Glomerular endothelial cell (primary cell): Measurements from ENCODE around the gene IFNAR1. TPM values are rescaled to one million over a fixed set of nuclear protein-coding genes. Genes with fewer than 3 reads are reported as not detected.
"Not testable (repeated sequence)": the region's sequence is repeated elsewhere in the genome, so short reads cannot be mapped to it uniquely, and the experiment has no call there.

Experiments
- DNase-seq: peaks from one replicate; pipeline ENCODE4 v3.0.0-alpha.2; 2011; ENCODE audit warnings: low read depth, low spot score; ENCODE audit errors: extremely low read depth
- total RNA-seq: library from RNA; depleted of rRNA; stranded (reverse); fragments of >200 nt; gene quantifications from 2 replicates; pipeline ENCODE4 v1.2.3, GENCODE V29; 2015

Gene IFNAR1
- total RNA-seq, 1 donor from 2014 or later, result 39.6 TPM

GRCh38 chr21:33374450-33375096 is 49.8 kb downstream of the IFNAR1 start:
- DNase-seq, result no peak

DNA sequence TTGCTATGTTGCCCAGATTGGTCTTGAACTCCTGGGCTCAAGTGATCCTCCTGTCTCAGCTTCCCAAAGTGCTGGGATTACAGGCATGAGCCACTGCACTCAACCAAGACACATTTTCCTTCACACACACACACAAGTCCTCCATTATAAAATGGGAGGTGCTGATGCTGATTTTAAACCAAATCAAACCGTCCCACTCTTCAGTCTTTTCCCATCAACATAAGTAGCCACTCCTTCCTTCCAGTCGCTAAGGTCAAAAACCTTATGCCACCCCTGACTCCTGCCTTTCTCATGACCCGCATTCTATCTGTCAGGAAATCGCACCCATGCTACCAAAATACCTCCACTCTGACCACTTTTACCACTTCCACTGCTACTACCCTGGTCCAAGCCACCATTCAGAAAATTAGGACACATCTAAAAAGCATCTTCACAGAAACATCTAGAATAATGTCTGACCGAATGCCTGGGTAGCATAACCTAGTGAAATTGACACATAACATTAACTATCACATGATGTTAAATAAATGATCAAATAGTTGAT is 50.4 kb downstream of the IFNAR1 start:
- no peak for DNase-seq

DNA sequence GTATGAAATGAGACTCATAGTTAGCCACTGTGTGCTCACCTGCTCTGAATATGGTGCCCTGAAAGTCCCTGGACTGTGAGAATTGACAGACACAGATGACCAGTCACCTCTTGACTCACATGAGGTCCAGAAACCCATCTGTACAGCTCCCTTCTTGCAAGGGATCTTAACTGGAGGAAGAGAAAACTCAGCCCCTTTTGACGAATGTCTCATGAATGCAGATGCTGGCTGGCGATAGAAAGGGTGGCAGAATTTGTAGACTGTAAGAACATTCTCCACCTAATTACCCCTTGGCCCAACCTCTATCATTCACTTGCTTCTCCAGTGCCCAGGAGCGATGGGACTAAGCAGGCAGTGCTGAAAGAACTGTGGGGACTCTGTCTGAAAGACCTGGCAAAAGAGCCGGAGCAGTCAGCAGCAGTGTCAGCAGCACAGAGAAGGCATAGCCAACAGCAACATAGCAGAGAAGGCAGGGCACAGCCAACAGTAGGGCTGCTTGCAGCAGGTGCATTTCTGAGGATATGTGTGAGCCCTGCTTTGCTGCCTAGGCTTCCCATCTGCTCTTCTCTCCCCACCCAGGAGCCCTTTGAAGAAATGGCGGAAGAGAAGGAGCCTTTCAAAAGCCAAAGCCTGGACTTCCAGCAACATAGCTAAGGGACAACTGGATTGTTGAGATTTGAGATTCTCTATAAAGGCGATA is 52.6 kb downstream of the IFNAR1 start:
- DNase-seq, result no peak

DNA sequence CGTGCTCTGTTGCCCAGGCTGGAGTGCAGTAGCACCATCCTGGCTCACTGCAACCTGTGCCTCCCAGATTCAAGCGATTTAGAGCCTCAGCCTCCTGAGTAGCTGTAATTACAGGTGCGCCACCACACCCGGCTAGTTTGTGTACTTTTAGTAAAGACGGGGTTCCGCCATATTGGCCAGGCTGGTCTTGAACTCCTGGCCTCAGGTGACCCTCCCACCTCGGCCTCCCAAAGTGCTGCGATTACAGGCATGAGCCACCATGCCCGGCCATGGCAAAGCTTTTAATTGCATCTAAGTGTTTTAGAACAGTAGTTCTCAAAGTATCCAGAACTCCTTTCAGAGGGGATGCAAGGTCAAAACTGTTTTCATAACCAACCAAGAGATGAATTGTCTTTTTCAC is 53.3 kb downstream of the IFNAR1 start:
- DNase-seq, result no peak

GRCh38 chr21:33379934-33380333 is 55.2 kb downstream of the IFNAR1 start:
- DNase-seq, result not testable (repeated sequence)

DNA sequence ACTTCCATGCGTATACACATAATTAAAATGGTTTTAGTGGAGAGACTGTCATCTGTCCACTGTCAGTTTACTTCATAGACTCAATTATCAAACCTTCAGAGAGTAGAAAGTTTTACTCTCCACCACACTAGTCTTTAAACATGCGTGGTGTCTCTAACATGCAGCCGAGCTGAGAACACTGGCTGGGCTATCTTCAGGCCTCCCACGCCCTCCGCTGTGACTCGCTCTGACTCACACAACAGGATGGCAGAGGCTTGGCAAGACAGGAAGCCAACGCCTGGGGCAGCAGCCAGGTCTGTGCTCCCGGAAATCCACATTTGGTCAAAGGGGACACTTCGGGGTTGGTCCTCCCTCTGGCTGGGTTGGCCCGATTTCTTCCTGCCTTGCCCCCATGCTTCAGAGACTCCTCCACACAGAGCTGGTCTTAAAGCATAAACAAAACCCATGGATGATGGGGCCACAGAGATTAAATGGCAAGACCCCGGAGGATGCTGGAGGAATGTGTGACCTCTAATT is 55.8 kb downstream of the IFNAR1 start:
- no peak for DNase-seq

- DNase-seq, result not testable (repeated sequence)
Observed at GRCh38 chr21:33381381-33381780, 56.6 kb downstream of the IFNAR1 start.

DNA sequence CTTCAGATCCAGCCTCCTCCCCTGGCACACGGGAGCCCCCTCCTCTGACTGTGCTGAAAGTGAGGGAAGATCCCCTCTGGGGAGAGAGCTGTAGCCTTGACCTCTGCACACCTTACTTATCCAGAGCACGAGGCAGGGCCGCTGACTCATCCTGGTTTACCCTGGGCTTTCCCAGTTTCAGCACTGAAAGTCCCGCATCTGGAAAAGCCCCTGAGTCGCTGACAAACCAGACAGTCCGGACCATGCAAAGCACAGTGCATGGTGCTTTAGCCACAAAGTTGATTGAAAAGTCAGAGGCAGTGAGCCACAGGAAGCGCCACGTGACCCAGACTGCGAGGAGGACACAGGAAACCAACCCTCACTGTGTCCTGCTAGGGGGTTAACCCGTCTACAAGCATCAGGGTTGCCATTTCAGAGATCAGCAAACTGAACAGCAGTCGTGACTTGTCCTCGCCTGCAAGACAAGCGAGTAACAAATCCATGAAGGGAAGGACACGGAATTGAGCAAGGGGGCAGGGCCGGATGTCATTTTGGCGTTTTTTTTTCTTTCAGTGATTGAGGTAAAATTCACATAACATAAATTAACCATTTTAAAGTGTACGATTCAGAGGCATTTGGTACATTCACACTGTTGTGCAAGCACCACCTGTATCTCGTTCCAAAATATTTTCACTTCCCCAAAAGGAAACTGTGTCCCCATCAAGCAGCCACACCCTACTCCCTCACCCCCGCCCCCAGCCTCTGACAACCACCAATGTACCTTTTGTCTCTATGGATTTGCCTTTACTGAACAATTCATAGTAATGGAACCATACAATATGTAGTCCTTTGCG is 58.5 kb downstream of the IFNAR1 start:
- DNase-seq, result no peak

- DNase-seq, result no peak
Observed at GRCh38 chr21:33384841-33385331, 60.1 kb downstream of the IFNAR1 start.

DNA sequence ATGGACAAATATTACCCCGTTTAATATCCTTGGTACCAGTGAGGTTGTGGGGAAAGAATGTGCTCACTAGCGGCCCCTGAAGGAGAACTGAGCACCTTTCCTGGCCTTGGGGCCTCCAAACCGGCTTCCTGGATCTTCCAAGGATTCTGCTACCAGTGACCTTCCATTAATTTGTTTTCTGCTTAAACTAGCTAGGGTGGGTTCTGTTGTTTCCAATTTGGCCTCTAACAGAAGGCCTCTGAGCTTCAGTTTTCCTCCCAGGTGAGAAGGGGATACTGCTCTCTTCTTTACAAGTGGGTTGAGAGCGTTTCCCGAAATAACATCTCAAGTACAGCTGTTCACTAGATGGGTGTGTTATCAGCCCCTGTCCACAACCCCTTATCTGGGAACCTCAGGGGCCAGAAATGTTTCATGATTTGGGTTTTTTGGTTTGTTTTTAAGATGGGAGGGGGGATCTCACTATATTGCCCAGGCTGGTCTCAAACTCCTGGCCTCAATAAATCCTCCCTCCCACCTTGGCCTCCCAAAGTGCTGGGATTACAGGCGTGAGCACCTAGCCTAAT is 61.5 kb downstream of the IFNAR1 start:
- no peak for DNase-seq

- no peak for DNase-seq
Observed at GRCh38 chr21:33387294-33387693, 62.5 kb downstream of the IFNAR1 start.

GRCh38 chr21:33388188-33388587 is 63.4 kb downstream of the IFNAR1 start:
- DNase-seq, result no peak

GRCh38 chr21:33390479-33390878 is 65.7 kb downstream of the IFNAR1 start:
- DNase-seq, result no peak

GRCh38 chr21:33391656-33392055 is 66.9 kb downstream of the IFNAR1 start:
- no peak for DNase-seq

DNA sequence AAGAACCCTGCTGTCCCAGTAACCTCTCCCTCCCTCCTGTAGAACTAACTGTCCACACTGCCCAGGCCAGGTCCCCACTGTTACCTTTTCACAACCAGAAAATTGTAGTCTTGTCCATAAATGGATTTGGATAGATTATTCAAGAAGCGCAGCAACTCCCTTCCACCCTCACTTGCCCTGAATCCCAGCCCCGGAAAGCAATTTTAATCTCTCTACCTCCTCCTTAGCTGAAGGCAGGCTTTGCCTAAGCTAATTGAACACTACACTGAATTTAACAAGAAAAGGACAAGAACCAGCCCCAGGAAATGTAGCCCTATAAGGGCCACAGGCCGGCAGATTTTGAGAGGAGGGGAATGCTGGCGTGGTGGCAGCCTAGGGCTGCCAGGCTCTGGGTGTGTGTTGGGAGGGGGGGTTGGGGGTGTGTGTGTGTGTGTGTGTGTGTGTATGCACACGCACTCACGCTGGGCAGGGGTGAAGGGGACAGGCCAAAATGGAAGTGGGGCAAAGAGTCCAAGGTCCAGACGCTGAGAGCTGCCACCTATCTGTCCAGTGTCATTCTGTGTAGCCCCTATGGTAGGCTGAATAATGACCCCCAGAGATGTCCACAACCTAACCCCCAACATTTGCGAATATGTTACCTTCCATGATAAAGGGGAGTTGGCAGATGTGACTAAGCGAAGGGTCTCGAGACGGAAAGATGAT is 67.7 kb downstream of the IFNAR1 start:
- DNase-seq, result no peak

GRCh38 chr21:33393348-33393747 is 68.6 kb downstream of the IFNAR1 start:
- DNase-seq, result no peak

DNA sequence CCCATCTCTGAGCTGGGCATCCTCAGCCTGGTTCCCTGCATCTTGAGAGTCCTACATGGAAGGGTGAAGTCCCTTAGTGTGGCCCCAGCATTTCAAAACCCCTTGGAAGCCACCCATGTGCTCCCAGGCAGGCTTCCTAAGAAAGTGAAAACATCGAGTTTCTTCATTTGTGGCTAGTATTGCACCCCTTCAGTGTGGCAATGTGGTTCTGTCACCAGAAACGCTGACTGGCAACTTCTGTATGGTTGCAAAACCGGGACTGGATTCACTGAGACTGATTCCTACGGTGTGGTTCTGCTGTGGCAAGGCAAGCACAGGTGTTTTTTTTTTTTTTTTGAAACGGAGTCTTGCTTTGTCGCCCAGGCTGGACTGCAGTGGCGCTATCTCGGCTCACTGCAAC is 69.5 kb downstream of the IFNAR1 start:
- DNase-seq, result no peak

DNA sequence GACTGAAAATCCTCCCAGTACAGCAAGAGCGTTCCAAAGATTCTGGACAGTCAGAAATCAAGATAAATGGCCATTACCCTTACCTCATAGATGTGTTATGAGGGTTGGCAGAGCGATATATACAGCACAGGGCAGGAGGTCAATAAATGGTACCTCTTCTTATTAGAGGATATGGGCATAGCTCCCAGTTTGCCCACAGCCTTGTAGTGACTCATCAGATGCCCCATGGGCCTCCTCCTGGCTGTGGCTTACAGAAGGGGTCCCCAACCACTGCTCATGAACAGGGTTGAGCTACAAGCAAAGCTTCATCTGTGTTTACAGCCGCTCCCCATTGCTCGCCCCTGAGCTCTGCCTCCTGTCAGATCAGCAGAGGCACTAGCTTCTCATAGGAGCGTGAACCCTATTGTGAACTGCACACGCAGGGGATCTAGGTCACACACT is 71.1 kb downstream of the IFNAR1 start:
- no peak for DNase-seq

DNA sequence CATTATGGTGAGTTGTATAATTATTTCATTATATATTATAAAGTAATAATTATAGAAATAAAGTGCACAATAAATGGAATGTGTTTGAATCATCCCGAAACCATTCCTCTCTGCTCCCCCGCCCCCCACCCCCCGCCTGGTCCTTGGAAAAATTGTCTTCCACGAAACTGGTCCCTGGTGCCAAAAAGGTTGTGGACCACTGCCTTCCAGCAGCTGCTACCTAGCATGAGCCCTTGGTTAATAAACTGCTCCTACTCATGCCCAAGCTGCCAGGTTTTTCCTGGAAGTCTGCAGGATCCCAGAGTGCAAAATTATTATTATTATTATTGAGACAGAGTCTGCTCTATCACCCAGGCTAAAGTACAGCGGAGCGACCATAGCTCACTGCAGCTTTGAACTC is 71.7 kb downstream of the IFNAR1 start:
- no peak for DNase-seq

DNA sequence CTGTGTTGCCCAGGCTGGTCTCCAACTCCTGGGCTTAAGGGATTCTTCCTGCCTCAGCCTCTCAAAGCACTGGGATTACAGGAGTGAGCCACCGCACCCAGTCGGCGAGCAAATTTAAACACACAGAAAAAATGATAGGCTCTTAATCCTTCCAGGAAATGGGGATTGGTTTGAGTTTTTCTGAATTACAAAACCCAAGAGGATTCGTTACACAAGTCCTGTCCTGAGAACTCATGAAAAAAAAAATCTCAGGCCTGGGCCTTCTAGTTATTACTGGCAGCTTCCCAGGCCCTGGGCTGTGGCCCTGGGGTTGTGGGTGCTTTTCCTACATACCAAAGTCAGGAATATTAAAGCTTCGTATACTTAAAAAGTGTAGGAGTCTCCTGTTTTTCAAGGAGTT is 72.2 kb downstream of the IFNAR1 start:
- no peak for DNase-seq
